ENCODE measurements around the gene GFRA3.
"Not testable (repeated sequence)": the region's sequence is repeated elsewhere in the genome, so short reads cannot be mapped to it uniquely, and the experiment has no call there.

The GFRA3 gene, protein sequence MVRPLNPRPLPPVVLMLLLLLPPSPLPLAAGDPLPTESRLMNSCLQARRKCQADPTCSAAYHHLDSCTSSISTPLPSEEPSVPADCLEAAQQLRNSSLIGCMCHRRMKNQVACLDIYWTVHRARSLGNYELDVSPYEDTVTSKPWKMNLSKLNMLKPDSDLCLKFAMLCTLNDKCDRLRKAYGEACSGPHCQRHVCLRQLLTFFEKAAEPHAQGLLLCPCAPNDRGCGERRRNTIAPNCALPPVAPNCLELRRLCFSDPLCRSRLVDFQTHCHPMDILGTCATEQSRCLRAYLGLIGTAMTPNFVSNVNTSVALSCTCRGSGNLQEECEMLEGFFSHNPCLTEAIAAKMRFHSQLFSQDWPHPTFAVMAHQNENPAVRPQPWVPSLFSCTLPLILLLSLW

DNA sequence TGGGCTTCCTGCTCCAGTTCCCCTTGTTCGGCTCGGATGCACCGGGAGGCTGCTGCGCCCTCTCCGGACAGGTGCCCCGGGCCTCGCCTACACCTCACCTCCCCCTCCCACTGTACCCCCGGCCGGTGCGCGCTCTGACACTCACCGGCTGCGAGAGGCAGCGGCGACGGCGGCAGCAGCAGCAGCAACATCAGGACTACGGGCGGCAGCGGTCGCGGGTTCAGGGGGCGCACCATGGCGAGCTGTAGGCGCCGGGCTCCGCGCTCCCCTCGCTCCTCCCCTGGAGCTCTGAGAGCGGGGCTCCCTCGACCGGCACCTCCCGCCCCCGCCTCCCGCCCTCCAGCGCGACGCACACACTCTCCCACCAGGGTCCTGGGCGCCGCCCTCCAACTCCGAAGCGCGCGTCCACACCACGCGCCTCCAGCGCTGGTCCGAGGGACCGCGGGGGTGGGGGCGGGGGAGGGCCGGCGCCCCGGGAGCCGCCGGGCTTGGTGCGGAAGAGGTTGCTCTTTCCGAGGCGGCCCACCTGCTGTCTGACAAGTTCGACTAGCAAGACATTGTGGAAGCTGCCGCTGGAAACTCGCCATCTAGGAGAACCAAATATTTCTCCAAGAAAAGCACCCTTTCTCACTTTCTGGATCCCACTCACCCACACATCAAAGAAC is at the start of gene GFRA3:
Gene GFRA3, minus strand, starts transcription at position 433 of the 665 bp plus-strand sequence. Its CDS starts 197 bp downstream, at position 236.
- peak in 2 of 3 donors; percentile 16 to 33 for DNase-seq

DNA sequence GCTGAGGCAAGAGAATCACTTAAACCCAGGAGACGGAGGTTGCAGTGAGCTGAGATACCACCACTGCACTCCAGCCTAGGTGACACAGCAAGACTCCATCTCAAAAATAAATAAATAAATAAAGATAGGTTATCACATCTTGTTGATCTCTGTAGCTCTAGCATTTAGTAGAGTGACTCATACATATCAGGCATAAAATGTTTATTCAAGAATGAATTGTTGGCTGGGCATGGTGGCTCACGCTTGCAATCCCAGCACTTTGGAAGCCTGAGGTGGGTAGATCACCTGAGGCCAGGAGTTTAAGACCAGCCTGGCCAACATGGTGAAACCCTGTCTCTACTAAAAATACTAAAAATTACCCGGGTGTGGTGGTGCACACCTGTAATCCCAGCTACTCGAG is 43.8 kb upstream of the GFRA3 start:
- DNase-seq, result not testable (repeated sequence)

DNA sequence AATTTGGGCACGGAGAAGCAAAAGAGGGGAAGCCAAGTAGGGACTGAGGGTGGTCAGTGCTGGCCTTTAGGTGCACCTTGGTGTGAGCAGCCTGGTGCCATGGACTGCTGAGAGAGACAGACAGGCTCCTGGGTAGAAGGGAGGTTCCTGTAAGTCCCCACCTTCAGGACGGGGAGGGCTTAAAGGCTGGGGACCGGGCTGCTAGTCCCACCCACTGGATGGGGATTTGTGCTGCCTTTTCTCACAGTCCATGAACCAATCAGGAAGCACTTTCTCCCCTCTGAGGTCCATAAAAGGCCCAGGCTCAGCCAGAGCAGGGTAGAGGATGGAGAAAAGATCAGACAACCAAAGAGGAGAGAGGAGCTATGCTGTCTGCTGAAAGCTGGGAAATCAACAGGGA is 41.9 kb upstream of the GFRA3 start:
- no peak for DNase-seq

DNA sequence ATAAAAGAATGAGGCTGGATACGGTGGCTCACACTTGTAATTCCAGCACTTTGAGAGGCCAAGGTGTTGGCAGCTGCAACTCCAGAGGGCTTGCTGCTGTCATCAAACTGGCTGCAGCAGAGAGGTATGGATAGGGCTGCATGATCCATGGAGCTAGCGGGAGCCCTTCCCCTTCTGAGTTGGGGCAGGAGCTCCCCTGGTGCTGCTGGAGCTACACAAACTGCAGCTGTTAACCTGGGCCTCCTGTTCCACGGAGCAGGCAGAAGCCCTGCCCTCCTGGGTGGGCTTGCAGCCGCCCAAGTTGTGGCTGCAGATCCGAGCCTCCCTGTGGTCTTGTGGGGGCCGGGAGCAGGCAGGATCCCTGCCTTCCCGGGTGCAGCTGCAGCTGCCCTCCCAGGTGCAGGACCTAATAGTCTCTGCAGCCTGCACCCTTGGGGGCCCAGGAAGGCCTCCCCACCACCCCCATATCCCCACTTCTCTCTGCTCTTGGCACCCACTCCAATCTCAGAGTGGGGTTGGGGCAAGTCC is 41.4 kb upstream of the GFRA3 start:
- no peak for DNase-seq

DNA sequence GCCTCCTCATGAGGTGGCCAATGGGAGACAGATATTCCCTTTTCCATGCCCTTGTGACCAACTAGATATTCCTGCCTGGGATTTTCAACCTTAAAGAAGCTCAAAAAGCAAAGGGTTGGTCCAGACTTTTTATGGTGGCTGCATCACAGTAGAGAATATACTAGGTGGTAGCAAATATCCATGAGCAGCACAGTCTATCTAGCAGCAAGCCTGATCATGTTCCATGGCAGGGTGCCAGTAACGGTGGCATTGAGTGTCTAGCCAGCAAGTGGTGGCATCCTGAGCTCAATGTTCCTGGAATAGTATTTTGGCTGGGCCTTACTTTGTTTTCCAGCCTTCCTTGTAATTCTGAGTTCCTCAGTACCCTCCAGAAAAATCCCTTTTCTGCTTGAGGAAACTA is 31.4 kb upstream of the GFRA3 start:
- no peak for DNase-seq

DNA sequence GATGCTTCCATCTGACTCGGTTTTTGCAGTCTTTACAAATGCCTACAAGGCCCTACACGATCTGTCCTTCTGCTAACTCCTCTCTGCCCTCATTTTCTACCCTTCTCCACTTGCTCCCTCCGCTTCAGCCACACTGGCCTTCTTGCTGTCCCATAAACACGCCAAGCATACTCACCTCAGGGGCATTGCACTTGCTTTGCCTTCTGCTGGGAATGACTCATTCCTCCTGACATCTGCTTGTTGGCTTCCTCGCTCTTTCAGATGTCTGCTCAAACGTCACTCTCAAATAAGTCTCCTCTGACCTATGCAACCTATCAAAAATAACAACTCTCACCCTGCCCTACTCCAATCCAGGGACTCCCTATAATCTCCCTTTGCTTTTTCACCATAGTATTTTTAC is 29.0 kb upstream of the GFRA3 start:
- DNase-seq, result no peak

DNA sequence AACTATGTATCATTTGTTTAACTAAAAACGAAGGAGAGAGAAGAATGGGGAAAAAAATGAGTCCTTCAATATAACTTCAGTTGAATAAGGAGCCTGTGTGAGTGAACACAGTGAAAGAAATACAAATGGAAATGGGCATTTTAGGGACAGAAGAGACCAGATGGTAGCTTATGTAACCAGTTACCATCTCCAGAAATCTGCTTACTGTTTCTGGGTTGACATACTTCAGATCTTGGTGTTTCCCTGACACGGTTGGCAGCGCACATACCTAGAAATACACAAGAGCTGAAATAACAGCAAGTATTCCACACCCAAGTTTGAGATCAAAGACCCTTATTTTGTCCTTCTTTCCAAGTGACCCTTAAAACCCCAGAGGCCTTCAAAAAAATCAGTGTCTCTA is 14.9 kb upstream of the GFRA3 start:
- no peak for DNase-seq

DNA sequence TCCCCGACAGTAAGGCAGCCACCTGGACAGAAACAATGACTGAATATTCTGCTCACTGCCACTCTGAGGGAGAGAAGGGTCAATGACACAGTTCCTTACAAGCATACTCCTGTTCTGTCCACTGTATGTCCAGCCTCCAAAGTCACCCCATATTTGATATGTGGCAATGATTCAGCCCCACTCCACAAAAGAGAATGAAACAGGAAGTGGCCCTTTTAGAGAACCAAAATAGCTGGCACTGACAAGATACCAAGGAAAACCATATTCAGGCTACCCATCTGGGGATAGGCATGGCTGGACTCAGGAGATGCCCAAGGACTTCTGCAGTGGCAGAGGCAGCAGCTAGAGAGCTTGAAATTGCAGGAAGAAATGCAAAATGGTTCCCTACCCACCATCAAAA is 12.8 kb upstream of the GFRA3 start:
- DNase-seq, result peak; percentile 45 to 65 (median 55)

DNA sequence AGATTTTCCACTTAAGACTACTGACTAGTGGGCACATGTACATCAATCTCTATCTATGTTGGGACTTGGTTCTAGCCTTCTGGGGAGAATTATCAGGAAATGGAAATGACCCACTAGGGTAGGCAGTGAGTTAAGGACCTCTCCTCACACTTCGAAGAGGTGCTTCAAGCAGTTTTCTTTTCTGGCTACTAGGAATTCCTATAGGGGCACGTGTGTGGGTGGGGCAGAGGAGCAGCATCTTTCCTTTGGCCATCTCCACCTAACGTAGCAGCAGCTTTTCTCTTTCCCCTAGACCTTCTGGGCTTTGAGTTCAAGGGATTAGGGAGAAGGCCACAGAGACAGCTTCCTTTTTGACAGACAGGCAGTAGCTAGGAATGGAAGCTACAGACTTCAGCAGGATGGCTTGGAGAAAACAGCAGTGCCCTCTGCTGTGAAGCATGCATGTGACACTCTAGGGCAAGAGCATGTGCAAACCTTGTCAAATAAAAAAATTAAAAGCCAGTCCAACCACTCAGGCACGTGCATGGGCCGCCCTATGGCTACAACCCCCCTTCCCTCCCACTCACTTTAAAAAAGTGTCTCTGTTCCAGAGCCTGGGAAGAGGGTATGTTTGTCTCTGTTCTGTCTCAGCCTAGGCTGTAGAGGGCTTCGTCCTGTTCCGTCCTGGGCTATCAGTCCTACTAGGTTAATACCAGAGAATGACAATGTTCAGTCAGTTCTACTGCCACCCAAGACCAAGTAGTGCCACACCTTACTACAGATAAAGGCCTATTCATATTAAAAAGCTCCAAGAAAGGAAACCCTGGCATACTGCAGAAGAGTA is 8.7 kb upstream of the GFRA3 start:
- peak; percentile 37 to 51 (median 40) for DNase-seq

DNA sequence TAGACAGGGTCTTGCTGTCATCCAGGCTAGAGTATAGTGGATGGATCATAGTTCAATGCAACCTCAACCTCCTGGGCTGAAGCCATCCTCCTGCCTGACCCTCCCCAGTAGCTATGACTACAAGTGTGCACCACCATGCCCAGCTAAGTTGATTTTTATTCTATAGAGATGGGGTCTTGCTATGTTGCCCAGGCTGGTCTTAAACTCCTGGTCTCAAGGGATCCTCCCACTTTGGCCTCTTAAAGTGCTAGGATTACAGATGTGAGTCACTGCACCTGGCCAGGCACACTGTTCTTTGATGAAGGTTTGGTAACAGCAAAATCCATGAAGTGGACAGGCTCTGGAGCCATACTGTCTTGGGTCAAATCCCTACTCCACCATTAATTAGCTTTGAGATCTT is 6.5 kb upstream of the GFRA3 start:
- DNase-seq, result no peak

DNA sequence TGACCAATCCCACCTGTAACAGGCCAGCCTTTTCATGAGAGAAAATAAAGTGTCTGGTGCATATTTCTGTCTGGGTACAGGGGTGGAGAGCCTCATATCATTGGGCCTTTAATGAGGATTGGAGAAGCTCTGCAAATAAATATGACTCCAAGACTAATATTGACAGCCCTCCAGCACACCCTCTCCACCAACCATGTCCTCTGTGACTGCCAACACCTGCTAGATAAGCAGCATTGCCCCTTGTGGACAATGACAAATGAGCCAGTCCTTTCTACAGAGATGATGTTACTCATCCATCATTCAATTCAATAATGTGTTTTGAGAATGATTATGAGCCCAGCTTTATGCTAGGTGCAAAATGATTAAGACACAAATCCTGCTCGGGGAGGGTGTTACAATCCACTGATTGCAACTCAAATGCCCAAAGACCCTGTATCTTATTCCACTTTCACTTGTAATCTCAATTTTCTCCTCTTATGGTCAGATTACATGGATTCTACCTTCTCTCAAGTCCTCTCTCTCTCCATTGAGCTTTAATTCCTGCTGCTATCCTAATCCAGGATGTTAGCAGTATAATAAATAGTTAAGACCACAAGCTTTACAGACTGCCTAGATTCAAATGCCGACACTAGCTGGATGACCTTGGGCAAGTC is 2.1 kb upstream of the GFRA3 start:
- DNase-seq, result no peak

DNA sequence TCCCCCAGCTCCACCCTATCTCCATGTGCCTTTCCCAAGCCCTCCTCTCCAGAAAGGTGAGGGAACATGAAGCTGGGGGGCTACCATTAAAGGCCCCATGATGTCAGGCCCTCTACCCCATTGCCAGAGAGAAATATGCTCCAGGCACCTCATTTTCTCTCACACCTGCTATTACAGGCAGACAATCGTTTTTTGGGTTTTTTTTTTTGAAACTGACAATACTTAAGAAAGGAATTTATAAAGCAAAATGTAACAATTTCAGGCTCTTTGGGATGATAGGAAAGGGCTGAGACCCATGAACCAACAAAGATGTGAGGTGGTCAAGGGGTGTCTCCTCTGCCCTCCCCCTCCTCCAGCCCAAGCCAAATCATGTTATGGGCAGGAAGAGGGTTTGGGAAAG is 1.5 kb upstream of the GFRA3 start:
- DNase-seq, result no peak

DNA sequence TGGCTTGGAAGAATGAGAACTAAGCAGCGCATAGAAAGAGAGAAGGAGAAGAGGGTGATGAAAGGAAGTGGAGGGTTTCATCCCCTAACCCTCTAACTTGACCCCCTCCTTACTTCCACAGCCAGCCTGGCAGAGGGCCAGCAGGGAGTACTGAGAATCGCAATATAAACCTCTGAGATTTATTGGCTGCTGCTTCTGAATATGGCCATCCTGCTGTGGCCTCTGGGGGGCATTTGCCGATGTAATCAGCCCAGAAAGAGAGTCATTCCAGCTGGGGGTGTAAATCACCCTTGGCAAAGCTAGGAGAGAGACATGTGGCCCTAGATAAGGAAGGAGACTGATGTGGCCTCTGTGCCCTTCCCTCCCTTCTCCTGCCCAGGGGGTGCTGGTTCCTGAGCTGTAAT is 960 bp upstream of the GFRA3 start:
- DNase-seq, result peak in 1 of 3 donors; percentile 8

DNA sequence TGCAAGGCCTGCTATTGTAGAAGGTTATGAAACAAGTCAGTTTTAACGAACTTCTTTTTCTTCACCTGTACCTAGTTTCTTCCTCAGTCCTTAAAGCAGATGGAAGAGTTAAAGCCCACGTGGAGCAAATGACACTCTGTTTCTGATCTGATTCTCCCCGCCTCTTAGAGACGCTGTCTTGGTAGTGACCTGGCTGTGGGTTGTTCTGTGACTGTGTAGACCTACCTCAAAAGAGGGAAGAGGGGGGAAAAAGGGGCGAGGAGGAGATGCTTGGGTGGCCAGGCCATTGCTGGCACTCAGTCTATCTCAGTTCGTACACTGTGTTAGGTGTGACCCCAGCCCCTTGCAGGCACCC is 610 bp downstream of the GFRA3 start:
- DNase-seq, result no peak

DNA sequence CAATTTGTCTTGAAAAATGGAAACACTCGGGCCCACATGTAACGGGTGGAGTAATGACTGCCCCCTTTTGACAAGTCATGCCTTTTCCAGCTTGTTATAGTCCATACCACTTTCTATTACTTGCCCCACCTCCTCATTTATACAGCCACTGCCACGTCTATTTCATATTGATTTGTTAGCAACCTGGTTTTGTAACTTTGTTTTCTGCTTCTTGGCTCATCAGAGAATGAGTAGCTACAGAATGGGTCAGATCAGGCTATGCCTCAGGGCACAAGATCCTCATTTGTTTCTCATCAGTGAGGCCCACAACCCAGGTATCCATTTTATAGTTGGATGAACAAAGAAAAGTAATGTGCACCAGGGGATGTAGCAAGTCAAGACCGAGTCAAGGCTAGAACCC is 1.7 kb downstream of the GFRA3 start:
- DNase-seq, result no peak

DNA sequence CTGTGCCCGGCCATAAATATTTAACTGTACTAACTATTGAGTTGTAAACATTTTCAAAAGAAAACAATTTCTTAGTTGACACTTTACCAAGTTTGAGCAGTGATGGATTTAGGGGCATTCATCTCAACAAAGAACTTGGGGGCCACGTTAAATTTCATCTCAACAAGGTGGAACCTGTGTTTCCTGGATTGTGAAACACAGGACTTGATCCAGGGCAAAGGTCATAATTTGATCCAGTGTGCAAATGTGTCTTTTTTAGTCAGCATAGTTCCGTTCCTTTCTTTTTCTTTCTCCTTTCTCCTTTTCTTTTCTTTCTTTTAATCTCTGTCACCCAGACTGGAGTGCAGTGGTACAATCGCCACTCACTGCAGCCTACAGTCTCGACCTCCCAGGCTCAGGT is 3.1 kb downstream of the GFRA3 start:
- no peak for DNase-seq

DNA sequence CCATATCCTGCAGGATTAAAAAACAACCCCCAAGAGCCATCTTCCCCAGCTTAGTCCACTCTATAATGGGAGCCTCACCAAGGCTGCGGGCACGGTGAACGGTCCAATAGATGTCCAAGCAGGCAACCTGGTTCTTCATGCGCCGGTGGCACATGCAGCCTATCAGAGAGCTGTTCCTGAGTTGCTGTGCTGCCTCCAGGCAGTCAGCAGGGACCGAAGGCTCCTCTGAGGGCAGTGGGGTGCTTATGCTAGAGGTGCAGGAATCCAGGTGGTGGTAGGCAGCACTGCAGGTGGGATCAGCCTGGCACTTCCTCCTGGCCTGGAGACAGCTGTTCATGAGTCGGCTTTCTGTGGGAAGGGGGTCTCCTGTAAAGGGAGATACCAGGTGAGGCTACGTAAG is 10.2 kb downstream of the GFRA3 start:
- no peak for DNase-seq

DNA sequence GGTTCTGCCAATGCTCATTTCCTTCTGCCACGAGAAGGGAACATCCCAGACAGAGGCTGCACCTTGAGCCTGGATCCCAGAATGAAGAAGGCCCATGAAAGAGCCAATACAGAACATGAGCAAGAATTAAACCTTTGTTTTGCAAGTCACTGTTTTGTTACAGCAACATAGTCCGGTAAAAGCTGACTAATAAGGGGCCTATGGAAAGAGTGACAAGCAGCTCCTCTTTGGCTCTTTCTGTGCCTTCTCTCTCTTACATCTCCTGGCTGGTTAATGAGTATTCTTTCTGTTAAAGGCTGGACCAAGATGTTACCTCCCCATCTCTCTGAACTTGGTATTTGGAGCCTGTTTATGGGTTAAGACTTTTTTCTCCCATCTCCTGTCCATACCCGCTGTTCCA is 10.8 kb downstream of the GFRA3 start:
- DNase-seq, result no peak

DNA sequence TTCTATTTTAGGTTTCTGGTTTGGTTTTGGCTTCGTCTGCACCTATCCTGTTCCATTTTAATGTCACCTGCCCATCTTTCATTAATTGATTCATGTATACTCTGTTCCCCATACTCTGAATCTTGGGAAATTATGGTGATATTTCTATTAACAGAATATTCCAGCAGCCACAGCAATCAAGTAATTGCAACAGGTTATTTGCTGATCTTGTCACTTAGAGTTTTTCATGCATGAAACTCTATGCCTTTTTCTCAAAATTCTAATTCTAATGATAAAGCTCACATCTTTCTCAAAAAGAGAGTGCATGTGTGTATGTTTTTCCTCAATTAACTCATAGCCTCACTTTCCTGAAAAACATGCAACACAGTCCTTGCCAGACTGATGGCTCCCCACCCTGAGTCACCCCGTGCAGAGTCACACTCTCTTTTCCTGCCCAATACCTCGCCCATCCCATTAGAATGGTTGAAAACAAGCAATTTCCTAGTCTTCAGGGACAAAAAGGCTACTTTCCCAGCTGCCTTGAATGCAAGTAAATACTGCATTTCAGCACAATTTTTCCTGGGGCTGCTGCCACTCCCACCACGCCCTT is 15.6 kb downstream of the GFRA3 start:
- no peak for DNase-seq

DNA sequence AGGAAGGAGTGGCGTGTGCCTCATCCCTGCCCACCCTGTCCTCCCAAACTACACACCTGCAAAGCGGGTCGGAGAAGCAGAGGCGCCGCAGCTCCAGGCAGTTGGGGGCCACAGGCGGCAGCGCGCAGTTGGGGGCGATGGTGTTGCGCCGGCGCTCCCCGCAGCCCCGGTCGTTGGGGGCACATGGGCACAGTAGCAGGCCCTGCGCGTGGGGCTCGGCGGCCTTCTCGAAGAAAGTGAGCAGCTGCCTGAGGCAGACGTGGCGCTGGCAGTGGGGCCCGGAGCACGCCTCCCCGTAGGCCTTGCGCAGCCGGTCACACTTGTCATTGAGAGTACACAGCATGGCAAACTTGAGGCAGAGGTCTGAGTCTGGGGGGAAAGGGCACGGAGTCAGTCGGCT is 16.8 kb downstream of the GFRA3 start:
- no peak for DNase-seq

DNA sequence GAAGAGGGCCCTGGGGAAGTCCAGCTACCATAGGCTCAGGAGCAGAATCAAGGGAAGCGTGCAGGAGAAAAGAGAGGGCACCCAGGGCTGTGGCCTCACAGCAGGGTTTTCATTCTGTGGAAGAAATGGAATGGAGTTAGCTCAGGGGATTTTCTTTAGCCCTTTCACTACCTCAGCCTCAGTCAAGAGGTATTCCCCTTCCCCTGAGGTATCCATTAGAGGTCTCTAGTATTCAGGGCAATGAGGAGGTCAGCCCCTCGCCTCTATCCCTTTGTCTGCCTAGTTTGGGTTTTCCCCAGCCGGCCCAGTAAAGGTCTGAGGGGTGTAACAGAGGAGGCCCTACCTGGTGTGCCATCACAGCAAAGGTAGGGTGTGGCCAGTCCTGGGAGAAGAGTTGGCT is 21.5 kb downstream of the GFRA3 start:
- no peak for DNase-seq

DNA sequence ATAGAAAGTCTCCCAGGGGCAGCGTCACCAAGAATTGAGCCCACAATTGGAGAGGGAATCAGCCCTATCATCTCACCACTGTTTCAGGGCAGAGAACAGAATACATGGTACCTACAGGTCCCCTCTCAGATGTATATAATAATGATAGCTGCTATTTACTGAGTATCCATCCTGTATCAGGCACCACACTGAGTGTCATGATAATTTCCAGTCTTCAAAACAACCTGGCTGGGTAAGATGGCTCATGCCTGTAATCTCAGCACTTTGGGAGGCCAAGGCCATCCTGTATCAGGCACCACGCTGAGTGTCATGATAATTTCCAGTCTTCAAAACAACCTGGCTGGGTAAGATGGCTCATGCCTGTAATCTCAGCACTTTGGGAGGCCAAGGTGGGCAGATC is 26.6 kb downstream of the GFRA3 start:
- not testable (repeated sequence) for DNase-seq

DNA sequence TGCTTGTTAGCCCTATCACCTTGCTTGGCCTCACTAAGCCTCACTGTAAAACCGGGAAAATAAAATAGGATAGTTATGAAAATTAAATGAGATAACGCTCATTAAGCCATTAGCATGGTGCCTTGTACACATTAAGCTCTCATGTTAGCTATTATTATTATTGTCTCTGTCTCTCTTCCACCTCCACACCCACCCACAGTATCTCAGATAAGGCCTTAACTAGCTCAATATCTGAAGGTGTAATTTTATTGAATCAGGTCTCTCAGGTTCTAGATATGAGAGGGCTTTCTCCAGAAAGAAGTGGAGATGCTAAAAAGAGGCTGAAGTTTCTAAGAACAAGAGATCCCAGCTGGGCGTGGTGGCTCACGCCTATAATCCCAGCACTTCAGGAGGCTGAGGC is 27.6 kb downstream of the GFRA3 start:
- DNase-seq, result no peak
